ENCODE measurements around the gene ATP8B2.
"Not testable (repeated sequence)": the region's sequence is repeated elsewhere in the genome, so short reads cannot be mapped to it uniquely, and the experiment has no call there.

DNA sequence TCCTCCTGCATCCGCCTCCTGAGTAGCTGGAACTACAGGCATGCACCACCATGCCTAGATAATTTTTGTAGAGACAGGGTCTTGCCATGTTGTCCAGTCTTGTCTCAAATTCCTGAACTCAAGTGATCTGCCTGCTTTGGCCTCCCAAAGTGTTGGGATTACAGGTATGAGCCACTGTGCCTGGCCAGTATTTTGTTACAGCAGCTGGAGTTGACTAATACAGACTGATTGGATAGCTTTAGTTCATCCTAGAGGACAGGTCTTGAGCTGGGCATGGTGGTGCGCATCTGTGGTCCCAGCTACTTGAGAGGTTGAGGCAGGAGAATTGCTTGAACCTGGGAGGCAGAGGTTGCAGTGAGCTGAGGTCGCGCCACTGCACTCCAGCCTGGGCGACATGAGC is 35.6 kb downstream of the ATP8B2 start:
- TF ChIP-seq HDGF (IDR thresholded peaks at IDR 0.05; ENCODE audit: borderline replicate concordance); NFRKB (IDR thresholded peaks at IDR 0.05); CTBP1 (IDR thresholded peaks at IDR 0.05; ENCODE audit: borderline replicate concordance); SUZ12 (IDR thresholded peaks at IDR 0.05); FOXM1 (IDR thresholded peaks at IDR 0.05; ENCODE audit: borderline replicate concordance); ELF4 (IDR thresholded peaks at IDR 0.05); FOXK2 (IDR thresholded peaks at IDR 0.05); SP1 (IDR thresholded peaks at IDR 0.05); TARDBP (IDR thresholded peaks at IDR 0.05); FOXA1 (IDR thresholded peaks at IDR 0.05): not testable (repeated sequence)
